ENCODE results near the gene CFAP52.
"Not testable (repeated sequence)": the region's sequence is repeated elsewhere in the genome, so short reads cannot be mapped to it uniquely, and the experiment has no call there.

Gene CFAP52

DNA sequence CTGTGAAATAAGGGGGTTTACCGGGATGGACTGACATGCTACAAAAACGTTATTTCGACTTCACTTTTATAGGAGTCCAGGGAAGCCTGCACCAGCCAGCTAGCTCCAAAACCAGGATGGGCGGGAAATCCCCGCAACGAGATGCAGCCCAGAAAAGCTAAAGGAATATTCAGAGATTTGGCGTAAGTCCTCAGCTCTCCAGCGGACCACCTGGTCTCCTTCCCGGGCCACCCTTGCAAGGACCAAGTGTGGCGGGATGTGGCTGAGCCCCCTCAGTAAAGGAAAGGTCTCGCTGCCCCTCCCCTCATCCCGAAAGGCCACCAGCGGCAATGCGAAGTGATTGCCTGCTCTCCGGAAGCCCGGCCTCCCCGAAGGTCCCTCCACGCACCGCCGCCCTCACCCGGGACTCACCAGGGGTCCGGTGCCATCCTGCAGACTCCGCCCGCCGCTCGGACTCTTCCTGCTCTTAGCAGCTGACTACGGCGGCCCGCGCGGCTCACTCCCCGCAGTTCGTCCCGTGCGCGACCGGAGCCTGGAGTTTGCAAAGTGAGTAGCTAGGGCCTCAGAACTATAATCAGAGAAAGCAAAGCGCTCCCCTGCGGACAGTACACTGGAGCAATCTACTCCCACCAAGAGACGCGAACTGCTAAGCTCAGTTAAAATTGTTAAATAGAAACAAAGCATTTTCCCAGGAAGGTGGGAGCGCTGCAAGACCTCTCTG, 901 bp upstream of the CFAP52 start, which contains the start of gene STX8:
STX8 (minus strand) TSS at position 440 of the 721 bp plus-strand sequence; CDS start at position 428, 12 bp downstream.
- DNase-seq: peak; percentile 87

- no peak for DNase-seq
Measured at GRCh38 chr17:9577373-9577709, 899 bp downstream of the CFAP52 start.

DNA sequence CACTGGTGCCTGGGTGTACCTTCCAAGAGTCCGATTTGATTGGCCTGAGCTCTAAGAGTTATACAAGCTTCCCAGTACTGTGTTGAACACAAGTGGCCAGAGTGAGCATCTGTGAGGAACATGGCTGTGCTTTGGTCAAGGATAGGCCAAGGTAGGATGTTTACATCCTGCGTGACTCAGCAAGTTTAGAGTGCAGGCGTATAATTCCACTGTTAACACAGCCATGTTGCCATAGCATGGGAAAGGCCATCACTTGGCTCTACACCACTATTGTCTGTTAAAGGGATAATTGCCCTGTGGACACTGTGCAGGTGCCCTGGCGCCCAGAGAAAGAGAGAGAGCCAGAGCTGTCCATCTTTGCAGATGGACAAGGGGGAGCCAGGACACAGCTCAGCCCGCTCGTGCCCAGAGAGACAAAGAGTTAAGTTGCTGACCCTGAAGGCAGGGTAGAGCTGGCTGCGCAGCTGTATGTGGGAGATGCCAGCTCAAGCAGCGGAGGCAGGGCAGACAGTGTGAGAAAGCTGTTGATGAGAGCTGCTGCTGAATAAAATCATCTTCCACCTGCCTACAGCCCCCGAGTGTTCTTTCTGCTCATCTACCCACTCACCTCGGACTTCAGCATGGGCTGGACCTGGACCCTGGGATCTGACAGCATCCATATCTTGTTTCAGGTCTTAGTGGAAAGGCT, 11.7 kb downstream of the CFAP52 start:
- no peak for DNase-seq

DNA sequence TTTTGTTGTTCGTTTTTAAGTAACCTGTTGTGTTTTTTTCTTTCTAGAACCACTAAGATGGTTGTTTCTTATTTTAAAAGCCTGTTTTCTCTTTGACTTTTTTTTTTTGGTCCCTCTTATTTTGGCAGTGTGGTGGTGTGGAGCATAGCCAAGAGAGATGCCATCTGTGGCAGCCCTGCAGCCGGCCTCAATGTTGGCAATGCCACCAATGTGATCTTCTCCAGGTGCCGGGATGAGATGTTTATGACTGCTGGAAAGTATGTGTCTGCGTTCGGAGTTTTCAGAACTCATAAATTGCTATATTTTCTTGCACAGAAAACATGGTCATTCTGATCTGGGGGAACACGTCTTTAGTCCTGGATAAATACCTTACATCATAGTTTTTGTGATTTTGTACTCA, 17.6 kb downstream of the CFAP52 start:
- DNase-seq: no peak

DNA sequence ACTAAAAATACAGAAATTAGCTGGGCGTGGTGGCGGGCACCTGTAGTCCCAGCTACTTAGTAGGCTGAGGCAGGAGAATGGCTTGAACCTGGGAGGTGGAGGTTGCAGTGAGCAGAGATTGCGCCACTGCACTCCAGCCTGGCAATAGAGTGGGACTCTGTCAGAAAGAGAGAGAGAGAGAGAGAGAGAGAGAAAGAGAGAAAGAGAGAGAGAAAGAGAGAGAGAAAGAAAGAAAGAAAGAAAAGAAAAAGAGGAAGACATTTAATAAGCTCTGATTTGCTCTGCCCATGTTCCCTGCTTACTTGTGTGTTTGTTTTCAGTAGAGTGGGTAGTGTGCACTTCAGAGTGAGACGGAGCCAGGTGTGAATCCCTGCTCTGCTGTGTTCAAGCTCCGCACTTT, 21.2 kb downstream of the CFAP52 start:
- DNase-seq: not testable (repeated sequence)

DNA sequence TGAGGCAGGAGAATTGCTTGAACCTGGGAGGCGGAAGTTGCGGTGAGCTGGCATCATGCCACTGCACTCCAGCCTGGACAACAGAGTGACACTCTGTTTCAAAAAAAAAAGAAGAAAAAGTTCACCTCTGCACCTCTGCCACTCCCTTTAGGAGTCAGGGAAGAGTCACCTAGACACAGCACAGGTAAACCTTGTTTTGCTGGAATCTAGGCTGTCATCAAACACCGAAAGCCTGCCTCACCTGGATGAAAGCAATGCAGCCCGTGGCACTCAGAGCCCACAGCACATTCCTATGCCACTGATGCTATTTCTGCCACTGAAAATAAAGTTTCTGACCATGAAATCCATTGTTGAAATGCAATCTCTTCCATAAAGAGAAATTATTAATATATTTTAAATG, 22.2 kb downstream of the CFAP52 start:
- no peak for DNase-seq

- not testable (repeated sequence) for DNase-seq
Measured at GRCh38 chr17:9604583-9604982, 28.1 kb downstream of the CFAP52 start.

GRCh38 chr17:9606453-9606852, 30.0 kb downstream of the CFAP52 start:
- DNase-seq: no peak

GRCh38 chr17:9607058-9607457, 30.6 kb downstream of the CFAP52 start:
- not testable (repeated sequence) for DNase-seq

DNA sequence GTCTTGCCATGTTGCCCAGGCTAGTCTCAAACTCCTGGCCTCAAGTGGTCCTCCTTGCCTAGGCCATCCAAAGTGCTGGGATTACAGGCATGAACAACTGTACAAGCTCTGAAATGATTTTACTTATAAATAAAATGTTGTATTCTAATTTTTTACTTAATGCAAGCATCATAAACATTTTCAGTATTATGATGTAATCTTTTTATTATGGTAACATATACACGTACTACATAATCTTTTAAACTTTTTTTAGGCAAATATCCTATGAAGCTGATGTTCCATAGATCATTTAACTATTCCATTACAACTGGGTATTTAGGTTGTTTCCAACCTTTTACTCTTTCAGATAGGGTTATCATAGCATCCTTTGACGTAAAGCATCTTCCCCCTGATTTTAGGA, 35.1 kb downstream of the CFAP52 start:
- no peak for DNase-seq

DNA sequence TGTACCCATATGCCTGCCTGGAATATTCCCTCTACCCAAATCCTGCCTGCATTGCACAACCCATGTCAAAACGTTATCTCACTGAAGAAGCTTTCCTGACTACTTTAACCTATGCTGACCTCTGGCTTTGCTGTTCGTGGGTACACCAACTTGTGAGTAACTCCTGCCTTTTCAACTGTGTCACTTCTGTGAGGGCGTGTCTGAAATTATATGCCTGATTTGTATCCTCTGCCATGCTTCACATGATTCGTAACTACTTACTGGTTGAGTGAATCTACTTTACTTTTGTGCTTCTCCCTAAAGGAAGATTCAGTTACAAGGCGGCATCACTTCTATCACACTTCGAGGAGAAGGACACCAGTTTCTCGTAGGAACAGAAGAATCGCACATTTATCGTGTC, 35.6 kb downstream of the CFAP52 start:
- no peak for DNase-seq

DNA sequence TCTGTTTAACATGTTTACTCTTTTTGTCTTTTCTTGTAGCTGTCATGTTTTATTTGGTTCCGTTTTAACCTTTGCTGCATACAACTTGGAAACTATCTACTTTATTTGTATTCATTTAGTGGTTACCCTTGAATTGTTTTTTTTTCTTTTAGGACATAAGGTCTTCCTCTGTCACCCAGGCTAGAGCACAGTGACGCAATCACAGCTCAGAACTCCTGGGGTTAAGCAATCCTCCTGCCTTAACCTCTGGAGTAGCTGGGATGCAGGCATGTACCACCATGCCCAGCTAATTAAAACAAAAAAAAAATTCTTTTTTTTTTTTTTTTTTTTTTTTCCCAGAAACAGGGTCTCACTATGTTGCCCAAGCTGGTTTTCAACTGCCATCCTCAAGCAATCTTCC, 39.0 kb downstream of the CFAP52 start:
- no peak for DNase-seq

DNA sequence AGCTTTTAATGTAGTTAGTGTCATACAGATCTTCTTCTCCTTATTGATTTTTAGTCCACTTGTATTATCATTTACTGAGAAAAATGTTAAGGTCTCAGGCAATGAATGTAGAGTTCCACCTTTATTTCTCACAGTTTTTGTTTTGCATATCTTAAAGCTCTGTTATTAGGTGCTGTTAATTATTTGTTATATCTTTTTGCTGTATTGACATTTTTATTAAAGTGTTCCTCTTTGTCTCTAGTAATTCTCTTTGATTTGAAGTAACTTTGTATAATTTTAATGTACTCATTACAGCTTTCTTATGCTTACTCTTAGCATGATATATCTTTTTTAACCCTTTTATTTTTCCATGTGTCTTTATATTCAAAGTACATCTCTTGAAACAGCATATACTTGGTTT, 46.5 kb downstream of the CFAP52 start:
- no peak for DNase-seq

DNA sequence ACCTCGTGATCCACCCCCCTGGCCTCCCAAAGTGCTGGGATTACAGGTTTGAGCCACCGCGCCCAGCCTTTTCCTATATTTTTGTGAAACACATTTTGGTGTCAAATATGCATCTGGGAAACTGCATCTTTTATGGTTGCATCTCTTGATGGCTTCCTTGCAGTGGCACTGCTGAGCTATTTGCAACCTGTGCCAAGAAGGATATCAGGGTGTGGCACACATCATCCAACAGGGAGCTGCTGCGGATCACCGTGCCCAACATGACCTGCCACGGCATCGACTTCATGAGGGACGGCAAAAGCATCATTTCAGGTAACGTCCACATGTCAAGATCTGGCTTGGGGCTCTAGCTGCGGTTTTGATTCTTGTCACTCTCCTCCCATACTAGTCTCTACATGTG, 52.1 kb downstream of the CFAP52 start:
- no peak for DNase-seq

GRCh38 chr17:9632741-9633140, 56.3 kb downstream of the CFAP52 start:
- no peak for DNase-seq

DNA sequence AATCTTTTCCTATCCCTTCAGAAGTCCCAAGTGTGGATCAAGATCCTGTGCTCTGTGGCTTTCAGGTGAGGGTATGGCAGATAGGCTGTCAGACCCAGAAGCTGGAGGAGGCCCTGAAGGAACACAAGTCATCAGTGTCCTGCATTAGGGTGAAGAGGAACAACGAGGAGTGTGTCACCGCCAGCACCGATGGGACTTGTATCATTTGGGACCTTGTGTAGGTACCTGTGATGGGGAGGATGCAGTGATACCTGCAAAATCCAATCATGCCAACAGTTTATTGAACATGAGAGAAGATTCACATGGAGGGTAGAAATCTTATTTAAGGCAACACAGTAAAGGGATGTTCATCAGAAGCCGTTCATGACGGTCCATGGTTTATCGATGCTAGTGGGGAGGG, 58.9 kb downstream of the CFAP52 start:
- DNase-seq: no peak

DNA sequence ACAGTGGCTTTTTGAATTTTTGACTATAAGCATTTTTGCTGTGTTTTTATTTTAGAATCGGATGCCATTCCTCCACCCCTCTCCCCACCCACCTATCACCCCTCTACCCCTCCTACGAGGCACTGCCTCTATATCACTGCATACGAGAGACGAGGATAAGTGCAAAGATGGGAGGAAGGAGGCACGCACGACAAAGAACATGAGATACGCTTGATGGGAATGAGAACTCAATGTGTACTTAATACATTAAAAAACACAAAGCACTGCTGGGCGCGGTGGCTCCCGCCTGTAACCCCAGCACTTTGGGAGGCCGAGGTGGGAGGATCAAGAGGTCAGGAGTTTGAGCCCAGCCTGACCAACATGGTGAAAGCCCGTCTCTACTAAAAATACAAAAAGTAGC, 60.1 kb downstream of the CFAP52 start:
- no peak for DNase-seq

DNA sequence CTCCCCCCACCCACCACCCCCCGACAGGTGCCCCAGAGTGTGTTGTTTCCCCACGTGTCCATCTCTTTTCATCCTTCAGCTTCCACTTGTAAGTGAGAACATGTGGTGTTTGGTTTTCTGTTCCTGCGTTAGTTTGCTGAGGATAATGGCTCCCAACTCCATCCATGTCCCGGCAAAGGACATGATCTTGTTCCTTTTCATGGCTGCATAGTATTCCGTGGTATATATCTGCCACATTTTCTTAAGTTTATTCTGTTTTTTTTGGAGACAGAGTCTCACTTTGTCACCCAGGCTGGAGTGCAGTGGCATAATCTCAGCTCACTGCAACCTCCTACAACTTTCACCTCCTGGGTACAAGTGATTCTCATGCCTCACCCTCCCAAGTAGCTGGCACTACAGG, 63.9 kb downstream of the CFAP52 start:
- DNase-seq: not testable (repeated sequence)

GRCh38 chr17:9643611-9644010, 67.2 kb downstream of the CFAP52 start:
- DNase-seq: no peak

- peak; percentile 70 for DNase-seq
Measured at GRCh38 chr17:9644910-9645751, 68.7 kb downstream of the CFAP52 start, which contains the start of gene USP43. TSS of gene USP43 (plus strand) at chr17:9645517. CDS start at chr17:9645633, 116 bp downstream.

DNA sequence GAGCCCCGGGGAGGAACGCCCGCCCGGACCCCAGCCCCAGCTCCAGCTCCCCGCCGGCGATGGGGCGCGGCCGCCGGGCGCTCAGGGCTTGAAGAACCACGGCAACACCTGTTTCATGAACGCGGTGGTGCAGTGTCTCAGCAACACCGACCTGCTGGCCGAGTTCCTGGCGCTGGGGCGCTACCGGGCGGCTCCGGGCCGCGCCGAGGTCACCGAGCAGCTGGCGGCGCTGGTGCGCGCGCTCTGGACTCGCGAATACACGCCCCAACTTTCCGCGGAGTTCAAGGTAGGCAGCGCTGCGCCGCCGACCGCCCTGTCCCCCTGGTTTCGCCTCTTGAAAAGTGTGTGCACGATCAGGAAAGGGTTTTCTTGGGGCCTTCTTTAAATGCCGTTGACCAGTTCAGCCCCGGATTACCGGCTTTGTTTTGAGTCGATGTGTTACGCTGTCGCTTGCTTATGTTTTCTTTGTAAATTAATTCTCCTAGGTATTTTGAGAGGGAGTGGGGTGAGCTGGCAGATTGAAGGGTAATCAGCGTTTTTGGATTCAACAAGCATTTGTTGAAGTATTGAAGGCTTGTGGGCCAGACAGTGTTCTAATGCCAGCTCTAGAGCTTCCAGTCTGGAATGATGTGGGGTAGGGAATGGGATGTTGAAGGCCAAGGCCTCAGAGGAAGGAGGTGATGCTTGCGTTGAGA, 69.6 kb downstream of the CFAP52 start:
- DNase-seq: peak; percentile 70

DNA sequence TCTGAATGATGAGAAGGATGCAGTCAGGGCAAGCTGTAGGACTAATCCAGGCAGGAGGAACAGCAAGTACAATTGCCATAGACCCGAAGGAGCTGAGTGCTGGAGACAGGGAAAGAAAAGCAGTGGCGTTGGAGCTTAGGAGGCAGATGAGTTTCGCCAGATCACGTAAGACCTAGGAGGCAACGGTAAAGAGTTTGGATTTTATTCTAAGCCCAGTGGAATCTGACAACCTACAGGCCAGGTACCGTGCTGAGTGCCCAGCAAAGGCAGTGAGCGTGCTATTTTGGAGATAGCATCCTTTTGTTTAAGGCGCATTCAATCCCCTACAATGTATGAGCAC, 70.1 kb downstream of the CFAP52 start:
- no peak for DNase-seq

GRCh38 chr17:9647014-9647413, 70.6 kb downstream of the CFAP52 start:
- DNase-seq: no peak

Measured in hematopoietic multipotent progenitor cell treated with erythropoietin and hydrocortisone succinate and interleukin-3 and kit ligand, for 6 days (in vitro differentiated cells).